ENCODE data around the gene NUP188.

DNA sequence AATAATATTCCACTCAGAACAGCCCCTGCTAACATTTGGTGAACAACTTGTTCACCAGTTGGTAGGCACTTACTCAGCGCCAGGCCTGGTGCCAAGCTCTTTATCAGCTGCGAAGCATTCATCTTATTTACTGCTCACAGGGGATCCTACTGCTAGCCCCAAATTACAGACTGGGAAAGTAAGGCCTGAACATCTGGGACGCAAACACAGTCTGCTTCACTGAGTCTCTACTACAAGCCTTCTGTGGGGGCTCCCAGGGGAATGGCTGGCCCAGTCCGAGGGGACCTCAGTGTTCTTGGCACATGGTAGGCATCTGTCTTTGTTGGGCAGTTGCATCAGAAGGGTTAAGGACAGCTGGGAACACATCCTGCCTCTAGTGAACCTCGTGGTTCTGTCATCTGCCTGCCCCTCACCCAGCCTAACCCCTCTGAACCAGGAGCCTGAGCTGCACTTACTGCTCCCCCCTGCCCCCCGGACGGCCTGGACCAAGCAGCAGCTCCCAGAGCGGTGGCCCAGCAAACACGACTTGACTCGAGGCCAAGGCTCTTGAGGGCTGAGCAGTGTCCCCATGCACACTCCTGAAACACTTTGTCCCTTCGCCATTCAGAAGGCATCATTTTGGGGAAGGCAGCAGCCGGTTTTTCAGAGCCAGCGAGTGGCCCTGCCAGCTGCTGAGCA is 27.0 kb upstream of the NUP188 start, which contains the start of gene PHYHD1:
- TF ChIP-seq, protein P1, sequence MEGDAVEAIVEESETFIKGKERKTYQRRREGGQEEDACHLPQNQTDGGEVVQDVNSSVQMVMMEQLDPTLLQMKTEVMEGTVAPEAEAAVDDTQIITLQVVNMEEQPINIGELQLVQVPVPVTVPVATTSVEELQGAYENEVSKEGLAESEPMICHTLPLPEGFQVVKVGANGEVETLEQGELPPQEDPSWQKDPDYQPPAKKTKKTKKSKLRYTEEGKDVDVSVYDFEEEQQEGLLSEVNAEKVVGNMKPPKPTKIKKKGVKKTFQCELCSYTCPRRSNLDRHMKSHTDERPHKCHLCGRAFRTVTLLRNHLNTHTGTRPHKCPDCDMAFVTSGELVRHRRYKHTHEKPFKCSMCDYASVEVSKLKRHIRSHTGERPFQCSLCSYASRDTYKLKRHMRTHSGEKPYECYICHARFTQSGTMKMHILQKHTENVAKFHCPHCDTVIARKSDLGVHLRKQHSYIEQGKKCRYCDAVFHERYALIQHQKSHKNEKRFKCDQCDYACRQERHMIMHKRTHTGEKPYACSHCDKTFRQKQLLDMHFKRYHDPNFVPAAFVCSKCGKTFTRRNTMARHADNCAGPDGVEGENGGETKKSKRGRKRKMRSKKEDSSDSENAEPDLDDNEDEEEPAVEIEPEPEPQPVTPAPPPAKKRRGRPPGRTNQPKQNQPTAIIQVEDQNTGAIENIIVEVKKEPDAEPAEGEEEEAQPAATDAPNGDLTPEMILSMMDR (IDR thresholded peaks at IDR 0.05; ENCODE audit: insufficient read depth, low read depth, low read length) = no peak
- TF ChIP-seq EZH2 (IDR thresholded peaks at IDR 0.05; ENCODE audit: insufficient read depth, low read length) = no peak
